ENCODE results near the gene FTSJ1. TPM values are rescaled to one million over a fixed set of nuclear protein-coding genes. Genes with fewer than 3 reads are reported as not detected.
A peak's percentile ranks its signal among the peaks of the same experiment; 100 is the strongest.
"Not testable (repeated sequence)": the region's sequence is repeated elsewhere in the genome, so short reads cannot be mapped to it uniquely, and the experiment has no call there.

Gene FTSJ1, protein sequence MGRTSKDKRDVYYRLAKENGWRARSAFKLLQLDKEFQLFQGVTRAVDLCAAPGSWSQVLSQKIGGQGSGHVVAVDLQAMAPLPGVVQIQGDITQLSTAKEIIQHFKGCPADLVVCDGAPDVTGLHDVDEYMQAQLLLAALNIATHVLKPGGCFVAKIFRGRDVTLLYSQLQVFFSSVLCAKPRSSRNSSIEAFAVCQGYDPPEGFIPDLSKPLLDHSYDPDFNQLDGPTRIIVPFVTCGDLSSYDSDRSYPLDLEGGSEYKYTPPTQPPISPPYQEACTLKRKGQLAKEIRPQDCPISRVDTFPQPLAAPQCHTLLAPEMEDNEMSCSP
- total RNA-seq, result 10 to 100 TPM; 58.4 to 76.6 TPM

DNA sequence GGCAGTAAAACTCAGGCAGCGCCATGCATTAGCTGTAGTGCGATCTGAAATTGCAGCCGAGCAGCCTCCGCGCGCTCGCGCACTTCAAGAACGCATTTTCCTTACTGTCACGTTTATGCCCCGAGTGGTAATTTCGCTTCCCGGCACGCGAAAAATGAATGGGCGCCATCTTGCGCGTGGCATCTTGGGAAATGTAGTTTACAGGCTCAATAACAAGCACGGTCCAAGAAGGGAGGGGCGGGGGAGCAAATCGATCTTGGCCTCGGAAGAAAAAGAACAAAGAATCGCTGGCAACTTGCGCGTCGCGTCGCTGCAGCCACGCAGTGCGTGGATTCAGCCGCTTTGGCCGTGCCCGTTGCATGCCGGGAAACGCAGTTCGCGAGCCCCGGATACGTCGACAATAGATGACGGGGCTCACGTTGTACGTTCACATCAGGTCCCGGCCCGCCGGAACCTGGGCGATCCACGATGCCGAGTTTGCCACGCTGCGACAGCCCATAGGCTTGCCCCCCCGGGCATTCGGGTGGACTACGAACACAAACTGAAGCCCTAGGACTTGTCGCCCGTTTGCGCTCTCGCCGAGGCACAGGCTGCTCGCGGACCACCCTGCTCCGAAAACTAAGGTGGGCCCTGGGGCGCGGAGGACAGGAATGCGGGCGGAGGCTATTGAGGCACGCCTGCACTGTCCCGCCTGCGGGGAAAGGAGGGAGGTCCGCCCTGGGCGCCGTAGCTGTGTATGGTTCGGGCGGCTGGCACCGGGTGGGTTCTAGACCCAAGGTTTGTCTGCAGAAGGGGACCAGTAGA, at the start of gene FTSJ1:
FTSJ1 (plus strand) TSS at position 426 of the 804 bp plus-strand sequence. CDS start 1,849 bp downstream, outside the sequence.
- ATAC-seq (peak; percentile 91 to 97), DNase-seq (ENCODE audit: low spot score in 2 of 2) (peak; percentile 69 to 79)
- Mint-ChIP-seq H3K27ac (peak within 1 kb of the TSS; percentile 98 to 99), H3K36me3 (peaks cover 26% of the 10 kb centered on the region in 2 donors), H3K9me3 (no peaks in the 10 kb centered on the region)

DNA sequence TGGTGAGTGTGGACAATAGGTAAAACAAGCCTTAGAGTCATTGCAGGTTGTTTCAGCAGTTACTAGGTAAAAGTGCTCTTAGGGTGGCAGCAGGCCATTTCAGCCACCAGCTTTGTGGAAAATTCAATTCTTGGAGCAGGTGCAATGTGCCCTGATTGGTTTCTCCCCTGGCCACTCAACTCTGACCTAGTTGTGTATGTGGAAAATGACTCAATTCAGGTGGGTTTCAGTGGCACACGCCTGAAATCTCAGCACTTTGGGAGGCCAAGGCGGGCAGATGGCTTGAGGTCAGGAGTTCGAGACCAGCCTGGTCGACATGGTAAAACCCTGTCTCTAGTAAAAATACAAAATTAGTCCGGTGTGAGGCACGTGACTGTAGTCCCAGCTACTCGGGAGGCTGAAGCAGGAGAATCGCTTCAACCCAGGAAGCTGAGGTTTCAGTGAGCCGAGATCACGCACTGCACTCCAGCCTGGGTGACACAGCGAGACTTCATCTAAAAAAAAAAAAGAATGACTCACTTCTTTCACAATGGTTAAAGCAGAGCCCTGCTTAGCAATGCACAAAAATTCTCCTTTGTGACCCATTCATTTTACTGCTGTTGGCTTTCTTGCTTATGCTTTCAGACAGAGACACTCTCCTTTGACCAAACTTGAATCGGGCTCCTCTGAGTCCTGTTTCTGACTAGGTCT, 48.8 kb upstream of the FTSJ1 start:
- not testable (repeated sequence) for H3K27ac Mint-ChIP-seq; H3K36me3 Mint-ChIP-seq; DNase-seq (ENCODE audit: low spot score in 2 of 2); H3K9me3 Mint-ChIP-seq
- peak; percentile 97 to 98 for ATAC-seq

DNA sequence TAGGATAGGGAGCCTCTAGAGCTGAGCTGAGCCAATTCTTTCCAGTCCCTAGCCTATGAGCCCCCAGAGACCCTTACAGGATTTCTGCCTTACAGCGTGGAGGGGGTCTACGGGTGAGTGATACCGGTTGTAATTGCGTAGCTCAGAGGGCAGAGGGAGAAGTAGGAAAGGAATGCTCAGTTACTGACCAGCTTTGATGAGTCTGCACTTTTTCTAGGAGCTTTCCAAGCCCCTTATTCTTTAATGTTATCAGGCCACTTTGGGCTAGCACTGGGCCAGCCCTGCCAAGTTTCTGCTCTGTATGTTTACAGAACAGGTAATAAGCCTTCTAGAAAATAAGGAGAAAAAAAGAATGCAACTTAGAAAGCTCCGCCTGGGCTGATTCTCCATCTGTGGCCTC, 46.4 kb upstream of the FTSJ1 start:
- not testable (repeated sequence) for ATAC-seq; H3K27ac Mint-ChIP-seq; DNase-seq (ENCODE audit: low spot score in 2 of 2); H3K36me3 Mint-ChIP-seq; H3K9me3 Mint-ChIP-seq

DNA sequence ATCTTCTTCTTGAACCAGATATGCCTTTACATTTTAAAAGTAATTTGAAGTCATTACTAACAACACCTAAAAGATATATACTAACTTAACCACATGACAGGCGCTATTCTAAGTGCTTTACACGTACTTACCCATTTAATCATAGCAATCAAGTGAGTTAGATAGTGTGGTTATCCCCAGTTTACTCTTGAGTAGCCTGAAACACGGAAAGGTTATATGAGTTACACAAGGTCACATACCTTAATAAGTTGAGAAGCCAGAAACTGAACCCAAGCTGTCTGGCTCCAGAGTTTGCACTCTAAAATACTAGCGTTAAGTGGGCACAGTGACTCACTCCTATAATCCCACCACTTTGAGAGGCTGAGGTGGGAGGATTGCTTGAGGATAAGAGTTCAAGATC, 45.8 kb upstream of the FTSJ1 start:
- DNase-seq (ENCODE audit: low spot score in 2 of 2); H3K27ac Mint-ChIP-seq; H3K9me3 Mint-ChIP-seq; ATAC-seq; H3K36me3 Mint-ChIP-seq: not testable (repeated sequence)

DNA sequence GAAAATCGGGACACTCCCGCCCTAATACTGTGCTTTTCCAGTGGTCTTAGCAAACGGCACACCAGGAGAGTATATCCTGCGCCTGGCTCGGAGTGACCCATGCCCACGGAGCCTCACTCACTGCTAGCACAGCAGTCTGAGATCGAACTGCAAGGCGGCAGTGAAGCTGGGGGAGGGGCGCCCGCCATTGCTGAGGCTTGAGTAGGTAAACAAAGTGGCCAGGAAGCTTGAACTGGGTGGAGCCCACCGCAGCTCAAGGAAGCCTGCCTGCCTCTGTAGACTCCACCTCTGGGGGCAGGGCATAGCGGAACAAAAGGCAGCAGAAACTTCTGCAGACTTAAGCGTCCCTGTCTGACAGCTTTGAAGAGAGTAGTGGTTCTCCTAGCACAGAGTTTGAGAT, 42.3 kb upstream of the FTSJ1 start:
- not testable (repeated sequence) for DNase-seq (ENCODE audit: low spot score in 2 of 2); ATAC-seq; H3K9me3 Mint-ChIP-seq; H3K27ac Mint-ChIP-seq
- peaks cover 7 to 16% of the 10 kb centered on the region in 2 donors for H3K36me3 Mint-ChIP-seq

DNA sequence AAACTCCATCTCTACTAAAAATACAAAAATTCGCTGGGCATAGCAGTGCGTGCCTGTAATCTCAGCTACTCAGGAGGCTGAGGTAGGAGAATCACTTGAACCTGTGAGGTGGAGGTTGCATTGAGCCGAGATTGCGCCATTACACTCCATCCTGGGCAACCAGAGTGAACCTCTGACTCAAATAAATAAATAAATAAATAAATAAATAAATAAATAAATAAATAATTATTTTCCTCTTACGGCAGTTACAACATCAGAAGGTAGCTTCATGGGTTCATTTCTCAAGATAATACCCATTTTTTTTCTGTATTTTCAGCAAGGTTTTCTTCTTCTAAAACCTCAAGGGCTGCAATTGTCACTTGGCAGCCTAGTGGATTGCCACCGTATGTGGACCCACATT, 28.8 kb upstream of the FTSJ1 start:
- not testable (repeated sequence) for H3K9me3 Mint-ChIP-seq; H3K27ac Mint-ChIP-seq; H3K36me3 Mint-ChIP-seq; ATAC-seq; DNase-seq (ENCODE audit: low spot score in 2 of 2)

DNA sequence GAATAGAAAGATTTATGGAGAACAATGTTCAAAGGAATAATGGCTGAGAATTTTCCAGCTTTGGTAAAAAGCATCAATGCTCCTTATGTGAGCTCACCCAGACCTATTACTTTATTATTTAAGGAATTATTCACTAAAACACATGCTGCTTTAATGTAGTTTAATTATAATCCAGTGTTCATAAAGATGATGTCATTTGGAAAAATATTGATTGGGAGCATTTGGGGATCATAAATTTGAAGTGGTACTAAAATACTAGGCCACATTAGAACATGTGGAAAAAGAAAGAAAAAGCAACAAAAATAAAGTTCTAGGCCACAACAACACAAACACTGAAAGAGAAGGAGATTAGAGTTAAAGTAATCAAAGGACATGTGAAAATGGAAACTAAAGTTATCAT, 25.9 kb upstream of the FTSJ1 start:
- Mint-ChIP-seq H3K9me3 (no peaks in the 10 kb centered on the region), H3K27ac (no peak overlapping the region), H3K36me3 (no peaks in the 10 kb centered on the region)
- DNase-seq (ENCODE audit: low spot score in 2 of 2) (no peak), ATAC-seq (no peak)

DNA sequence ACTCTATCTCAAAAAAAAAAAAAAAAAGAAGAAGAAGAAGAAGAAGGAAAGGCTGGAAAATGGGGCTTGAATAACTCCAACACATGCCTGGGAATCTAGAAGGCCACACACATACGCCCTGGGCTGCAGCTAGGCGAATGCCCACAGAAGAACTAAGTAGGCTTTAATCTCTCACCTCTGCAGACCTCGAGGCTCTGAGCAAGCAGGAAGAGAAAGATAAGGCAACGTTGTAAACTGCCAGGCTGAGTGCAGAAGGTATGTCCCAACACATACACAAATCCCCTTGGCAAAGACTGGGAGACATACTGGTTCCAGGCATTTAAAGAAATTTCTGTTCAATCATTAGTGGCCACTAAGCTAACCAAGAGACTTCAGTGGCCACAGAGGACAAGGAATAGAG, 24.3 kb upstream of the FTSJ1 start:
- Mint-ChIP-seq H3K9me3 (no peaks in the 10 kb centered on the region), H3K27ac (no peak overlapping the region), H3K36me3 (no peaks in the 10 kb centered on the region)
- no peak for DNase-seq (ENCODE audit: low spot score in 2 of 2)
- no peak for ATAC-seq

DNA sequence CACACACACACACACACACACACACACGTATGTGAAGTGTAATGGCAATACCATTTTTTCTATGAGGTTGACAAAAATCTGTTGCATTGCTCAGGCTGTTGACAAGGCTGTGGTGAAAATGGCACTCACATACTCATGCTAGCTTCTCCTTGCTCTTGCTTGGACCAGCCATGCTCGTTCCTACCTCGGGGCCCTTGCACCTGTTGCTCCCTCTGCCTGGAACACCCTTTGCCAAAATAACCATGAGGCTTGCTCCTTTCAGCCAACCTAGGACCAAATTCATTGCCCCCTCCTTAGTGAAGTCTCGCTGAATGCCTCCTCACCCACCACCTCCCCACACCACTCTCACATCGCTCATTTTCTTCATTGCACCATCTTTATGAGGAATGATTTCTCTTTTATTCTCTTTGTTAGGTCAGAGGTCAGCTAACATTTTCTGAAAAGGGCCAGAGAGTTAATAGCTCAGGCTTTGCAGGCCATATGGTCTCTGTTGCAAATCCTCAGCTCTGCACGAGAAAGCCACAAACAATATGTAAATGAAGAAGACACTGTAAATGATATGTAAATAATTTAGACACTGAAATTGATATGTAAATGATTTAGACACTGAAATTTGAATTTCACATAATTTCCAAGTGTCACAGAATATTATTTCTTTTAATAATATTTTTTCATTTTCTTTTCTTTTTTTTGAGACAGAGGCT, 19.2 kb upstream of the FTSJ1 start:
- DNase-seq (ENCODE audit: low spot score in 2 of 2) (no peak), ATAC-seq (no peak)
- no peak overlapping the region for H3K27ac Mint-ChIP-seq
- no peaks in the 10 kb centered on the region for H3K9me3 Mint-ChIP-seq
- H3K36me3 Mint-ChIP-seq, result peaks cover 9 to 11% of the 10 kb centered on the region in 2 donors

DNA sequence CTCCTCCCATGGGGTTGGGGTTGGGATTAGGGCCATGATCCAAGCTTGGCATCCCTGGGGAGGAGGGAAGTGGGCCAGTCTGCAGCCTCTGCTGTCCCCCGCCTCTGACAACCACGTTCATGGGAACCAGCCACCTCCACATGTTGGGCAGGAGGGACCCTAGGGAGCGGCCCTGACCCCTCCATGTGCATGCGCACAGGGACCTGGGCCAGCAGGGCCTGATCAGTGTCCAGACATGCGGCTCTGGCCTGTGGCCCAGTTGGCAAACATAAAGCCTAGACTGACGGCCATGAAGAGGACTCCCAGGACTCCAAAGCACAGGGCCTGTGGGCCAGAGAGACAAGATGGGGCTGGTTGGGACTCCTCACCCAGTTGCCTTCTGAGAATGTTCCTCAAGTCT, 17.3 kb upstream of the FTSJ1 start:
- Mint-ChIP-seq H3K36me3 (peaks cover 14 to 16% of the 10 kb centered on the region in 2 donors), H3K9me3 (no peaks in the 10 kb centered on the region), H3K27ac (no peak overlapping the region)
- ATAC-seq (no peak), DNase-seq (ENCODE audit: low spot score in 2 of 2) (no peak)

DNA sequence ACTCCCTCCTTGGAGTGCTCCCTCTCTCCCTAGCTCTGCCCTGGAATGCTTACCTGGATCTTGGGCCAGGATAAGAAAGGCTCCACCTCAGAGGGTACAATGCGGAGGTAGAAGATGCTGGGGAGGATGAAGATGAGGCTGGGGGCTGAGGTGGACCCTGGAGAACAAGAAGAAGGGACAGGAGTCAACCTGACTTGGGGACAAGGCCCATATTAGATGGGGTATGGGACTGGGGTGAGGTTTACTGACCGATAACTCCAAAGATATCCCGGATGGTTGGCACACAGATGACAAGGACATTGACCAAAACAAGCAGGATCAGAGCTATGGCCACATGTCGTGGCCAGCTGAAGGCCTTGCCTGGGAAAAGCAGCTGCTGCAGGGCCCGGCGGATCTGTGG, 16.5 kb upstream of the FTSJ1 start:
- DNase-seq (ENCODE audit: low spot score in 2 of 2) (no peak), ATAC-seq (no peak)
- Mint-ChIP-seq H3K9me3 (no peaks in the 10 kb centered on the region), H3K27ac (peak overlapping the region; percentile 33 to 84), H3K36me3 (peaks cover 16 to 22% of the 10 kb centered on the region in 2 donors)

DNA sequence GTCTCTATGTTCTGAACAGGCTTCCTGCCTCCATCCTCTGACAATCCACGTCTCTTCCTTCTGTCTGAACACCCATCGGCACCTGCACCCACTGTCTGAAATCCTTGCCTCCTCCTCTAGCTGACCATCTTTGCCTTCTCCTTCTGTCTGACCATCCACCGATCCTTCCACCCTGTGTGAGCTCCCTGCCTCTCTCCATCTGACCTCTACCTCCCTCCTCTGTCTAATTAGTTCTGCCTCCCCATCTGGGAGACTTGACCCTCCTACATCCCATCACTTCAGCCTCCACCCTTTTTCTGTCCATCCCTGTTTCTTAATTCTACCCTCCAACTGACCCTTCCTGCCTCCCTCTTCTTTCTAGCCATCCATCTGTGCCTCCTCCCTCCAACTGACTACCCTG, 16.0 kb upstream of the FTSJ1 start:
- peak overlapping the region; percentile 84 to 89 for H3K27ac Mint-ChIP-seq
- H3K36me3 Mint-ChIP-seq, result peaks cover 19 to 27% of the 10 kb centered on the region in 2 donors
- no peak for ATAC-seq
- no peaks in the 10 kb centered on the region for H3K9me3 Mint-ChIP-seq
- DNase-seq (ENCODE audit: low spot score in 2 of 2), result no peak

DNA sequence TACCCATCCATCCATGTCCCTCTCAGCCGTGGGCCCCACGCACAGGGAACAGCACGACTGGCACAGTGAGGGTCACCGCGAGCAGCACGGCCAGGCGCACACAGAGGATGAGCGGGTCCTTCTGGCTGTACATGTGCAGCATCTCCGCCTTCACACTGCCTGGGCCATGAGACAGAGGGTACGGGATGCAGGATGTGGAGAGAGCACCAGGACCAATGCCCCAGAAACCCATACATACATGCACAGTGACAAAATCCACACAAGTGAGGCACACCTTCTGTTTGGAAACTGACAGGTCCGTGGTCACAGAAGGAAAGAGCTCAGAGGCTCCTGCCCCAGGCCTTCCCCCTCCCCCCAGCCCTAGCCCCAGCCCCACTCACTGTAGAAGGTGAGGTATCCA, 15.4 kb upstream of the FTSJ1 start:
- Mint-ChIP-seq H3K9me3 (no peaks in the 10 kb centered on the region), H3K27ac (peak overlapping the region in 1 of 2 donors; percentile 84), H3K36me3 (peaks cover 25 to 33% of the 10 kb centered on the region in 2 donors)
- DNase-seq (ENCODE audit: low spot score in 2 of 2) (no peak), ATAC-seq (no peak)

DNA sequence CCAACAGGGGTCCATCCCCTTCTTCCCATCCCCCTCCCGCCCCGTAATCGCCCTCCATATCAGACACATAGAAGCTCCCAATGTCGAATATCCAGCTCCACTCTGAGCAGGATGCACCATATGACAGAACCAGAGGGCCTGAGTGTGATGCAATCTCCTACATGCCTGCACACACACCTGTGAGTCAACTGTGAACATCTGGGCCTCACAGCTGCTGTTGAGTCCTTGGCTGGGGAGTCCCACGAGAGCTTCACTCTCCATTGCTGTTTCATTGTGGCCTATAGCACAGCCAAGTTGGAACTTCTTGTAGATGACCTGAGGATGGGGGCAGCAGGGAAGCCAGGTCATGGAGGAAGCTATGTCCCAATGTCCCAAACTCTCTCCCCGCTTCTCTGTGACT, 14.2 kb upstream of the FTSJ1 start:
- H3K27ac Mint-ChIP-seq, result peak overlapping the region; percentile 22 to 67
- ATAC-seq, result peak; percentile 61 to 81
- no peaks in the 10 kb centered on the region for H3K9me3 Mint-ChIP-seq
- peaks cover 29 to 41% of the 10 kb centered on the region in 2 donors for H3K36me3 Mint-ChIP-seq
- DNase-seq (ENCODE audit: low spot score in 2 of 2), result no peak

DNA sequence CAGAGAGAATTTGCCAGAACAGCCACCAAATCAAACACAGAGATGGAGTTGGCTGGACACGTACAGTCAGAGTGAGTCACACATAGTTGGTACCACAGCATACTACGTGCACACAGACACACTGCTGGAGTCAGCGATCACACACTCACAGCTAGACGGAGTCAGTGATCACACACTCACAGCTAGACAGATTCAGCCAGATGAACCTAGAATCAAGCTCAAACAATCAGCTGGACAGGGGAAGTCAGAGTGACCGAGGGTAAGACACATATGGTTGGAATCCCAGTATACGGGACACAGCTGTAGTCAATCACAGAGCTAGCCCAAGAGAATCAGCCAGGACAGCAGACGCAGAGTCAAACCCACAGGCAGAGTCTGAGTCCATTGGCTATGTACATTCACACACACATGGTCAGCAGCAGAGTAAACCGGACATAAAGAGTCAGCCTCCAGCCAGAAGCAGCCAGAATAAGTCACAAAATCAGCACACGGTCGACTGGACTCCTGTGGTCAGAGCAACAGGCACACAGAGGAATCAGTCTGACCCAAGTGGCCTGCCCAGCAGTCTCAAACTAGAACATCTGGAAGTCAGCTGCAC, 10.6 kb upstream of the FTSJ1 start:
- Mint-ChIP-seq H3K27ac (peak overlapping the region in 1 of 2 donors; percentile 54), H3K36me3 (peaks cover 41 to 45% of the 10 kb centered on the region in 2 donors), H3K9me3 (no peaks in the 10 kb centered on the region)
- no peak for DNase-seq (ENCODE audit: low spot score in 2 of 2)
- ATAC-seq, result no peak

DNA sequence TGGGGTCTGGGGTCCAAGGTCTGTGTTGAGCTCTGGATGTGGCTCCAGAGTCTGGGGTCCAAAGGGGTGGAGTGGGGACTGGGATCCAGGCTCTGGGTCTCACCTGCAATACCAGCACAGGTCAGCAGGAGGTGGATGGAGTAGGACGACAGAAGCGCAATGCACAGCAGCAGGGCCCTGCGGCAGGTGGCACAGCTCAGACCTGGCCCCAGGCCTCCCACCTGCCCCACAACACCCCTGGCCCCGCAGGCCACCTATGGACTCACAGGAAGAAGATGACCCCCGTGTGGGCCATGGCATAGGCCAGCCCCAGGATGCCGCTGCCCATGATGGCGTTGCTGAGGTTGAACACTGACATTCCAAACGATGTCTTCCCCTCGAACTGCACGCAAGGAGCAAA, 9.3 kb upstream of the FTSJ1 start:
- ATAC-seq, result no peak
- Mint-ChIP-seq H3K9me3 (no peaks in the 10 kb centered on the region), H3K36me3 (peaks cover 37 to 44% of the 10 kb centered on the region in 2 donors), H3K27ac (peak overlapping the region; percentile 94 to 98)
- DNase-seq (ENCODE audit: low spot score in 2 of 2), result peak in 1 of 2 donors; percentile 47
